Osteoblast (primary cell): Measurements from ENCODE around the gene FBLN1. TPM values are rescaled to one million over a fixed set of nuclear protein-coding genes. Genes with fewer than 3 reads are reported as not detected.

Experiments used
- DNase-seq: peaks from one replicate; pipeline ENCODE4 v3.0.0; 2011; ENCODE audit warnings: low spot score, mixed read lengths; ENCODE audit not compliant: insufficient read length; ENCODE audit errors: missing footprints
- H2AFZ ChIP-seq: 2 replicates; pipeline ENCODE4 v1.6.0; 2011; ENCODE audit warnings: mild to moderate bottlenecking, low read length
- H3K27ac ChIP-seq: 2 replicates; pipeline ENCODE4 v1.5.1; 2011; ENCODE audit warnings: mild to moderate bottlenecking, low read depth, low read length, moderate library complexity
- H3K27me3 ChIP-seq: 2 replicates; pipeline ENCODE4 v1.6.0; 2012; ENCODE audit warnings: mild to moderate bottlenecking, control low read depth, inconsistent platforms, low read length, moderate library complexity; ENCODE audit not compliant: insufficient read depth
- H3K36me3 ChIP-seq: 2 replicates; pipeline ENCODE4 v1.5.1; 2011; ENCODE audit warnings: mild to moderate bottlenecking, low read length, control low read depth, moderate library complexity; ENCODE audit not compliant: insufficient read depth
- H3K4me1 ChIP-seq: 2 replicates; pipeline ENCODE4 v1.5.1; 2011; ENCODE audit warnings: mild to moderate bottlenecking, low read length, control low read depth, moderate library complexity; ENCODE audit not compliant: insufficient read depth
- H3K4me2 ChIP-seq: 2 replicates; pipeline ENCODE4 v1.6.0; 2011; ENCODE audit warnings: mild to moderate bottlenecking, low read length; ENCODE audit not compliant: insufficient read depth
- H3K4me3 ChIP-seq: fragments of 200-600 bp; sonication (generic); 3 replicates; pipeline ENCODE4 v1.5.1; 2012; ENCODE audit warnings: mild to moderate bottlenecking, low read length, inconsistent platforms; ENCODE audit not compliant: insufficient read depth
- H3K79me2 ChIP-seq: 2 replicates; pipeline ENCODE4 v1.6.0; 2012; ENCODE audit warnings: mild to moderate bottlenecking, low read length, control low read depth, inconsistent platforms; ENCODE audit not compliant: insufficient read depth
- H3K9me3 ChIP-seq: 2 replicates; pipeline ENCODE4 v1.5.1; 2011; ENCODE audit warnings: low read depth, low read length, control low read depth
- H4K20me1 ChIP-seq: 2 replicates; pipeline ENCODE4 v1.6.0; 2012; ENCODE audit warnings: mild to moderate bottlenecking, low read length, control low read depth; ENCODE audit not compliant: insufficient read depth
- small RNA-seq: library from RNA; depleted of rRNA; stranded (forward); fragments of <200 nt; gene quantifications from one replicate; pipeline ENCODE3, GENCODE V24; 2012
- total RNA-seq: library from RNA; depleted of rRNA; stranded (reverse); fragments of >200 nt; gene quantifications from 2 replicates; pipeline ENCODE4 v1.2.3, GENCODE V29; 2012
- TF ChIP-seq, protein P1 (sequence below): IDR thresholded peaks from 2 replicates; pipeline ENCODE4 v1.5.1; 2011; ENCODE audit warnings: mild to moderate bottlenecking, low read depth, low read length, moderate library complexity; ENCODE audit errors: extremely low read depth

FBLN1 gene
- total RNA-seq, 1 donor = 88.3 TPM

DNA sequence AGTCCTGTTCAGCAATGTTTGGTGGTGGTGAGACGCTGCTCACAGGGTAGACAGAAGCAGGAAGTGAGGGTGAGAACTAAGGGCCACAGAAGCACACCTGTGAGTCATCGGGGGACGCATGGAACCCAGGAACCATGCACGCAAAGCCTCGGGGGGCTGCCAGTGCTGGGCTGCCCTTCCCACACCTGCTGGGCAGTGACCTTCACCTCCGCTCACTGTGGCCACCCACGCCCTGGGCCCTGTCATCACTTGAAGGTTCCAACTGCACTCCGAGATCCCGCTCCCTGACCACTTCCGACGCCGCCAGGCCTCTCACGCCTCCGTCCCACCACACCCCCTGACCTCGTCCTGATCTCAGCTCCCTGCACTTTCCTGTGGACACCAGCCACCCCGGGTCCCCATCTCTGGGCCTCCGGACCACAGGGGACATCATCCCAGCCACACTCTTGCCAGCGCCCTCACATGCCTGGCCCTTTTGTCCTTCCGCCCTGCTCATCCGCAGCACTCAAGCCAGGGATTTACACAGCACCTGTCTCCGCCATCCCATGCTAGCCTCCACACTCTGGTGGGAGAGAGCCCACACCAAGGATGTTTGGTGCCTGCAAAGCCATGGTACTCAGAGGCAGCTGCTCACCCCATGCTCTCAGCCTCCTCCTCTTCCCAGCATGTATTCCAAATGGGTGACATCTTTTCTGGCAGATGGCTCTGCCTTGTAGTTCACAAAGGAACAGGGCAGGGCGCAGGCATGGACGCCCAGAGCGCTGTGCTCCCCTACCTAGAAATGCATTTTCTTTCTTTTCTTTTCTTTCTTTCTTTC is 145.8 kb downstream of the FBLN1 start:
- Histone ChIP-seq H3K27me3 (peaks cover 5% of the 10 kb centered on the region), H3K4me3 (no peak overlapping the region), H3K4me2 (no peak overlapping the region), H2AFZ (no peak overlapping the region), H3K9me3 (no peaks in the 10 kb centered on the region), H3K27ac (no peak overlapping the region), H3K4me1 (peaks cover 5% of the 10 kb centered on the region), H4K20me1 (no peaks in the 10 kb centered on the region), H3K36me3 (no peaks in the 10 kb centered on the region), H3K79me2 (no peaks in the 10 kb centered on the region)
- TF ChIP-seq, protein P1, sequence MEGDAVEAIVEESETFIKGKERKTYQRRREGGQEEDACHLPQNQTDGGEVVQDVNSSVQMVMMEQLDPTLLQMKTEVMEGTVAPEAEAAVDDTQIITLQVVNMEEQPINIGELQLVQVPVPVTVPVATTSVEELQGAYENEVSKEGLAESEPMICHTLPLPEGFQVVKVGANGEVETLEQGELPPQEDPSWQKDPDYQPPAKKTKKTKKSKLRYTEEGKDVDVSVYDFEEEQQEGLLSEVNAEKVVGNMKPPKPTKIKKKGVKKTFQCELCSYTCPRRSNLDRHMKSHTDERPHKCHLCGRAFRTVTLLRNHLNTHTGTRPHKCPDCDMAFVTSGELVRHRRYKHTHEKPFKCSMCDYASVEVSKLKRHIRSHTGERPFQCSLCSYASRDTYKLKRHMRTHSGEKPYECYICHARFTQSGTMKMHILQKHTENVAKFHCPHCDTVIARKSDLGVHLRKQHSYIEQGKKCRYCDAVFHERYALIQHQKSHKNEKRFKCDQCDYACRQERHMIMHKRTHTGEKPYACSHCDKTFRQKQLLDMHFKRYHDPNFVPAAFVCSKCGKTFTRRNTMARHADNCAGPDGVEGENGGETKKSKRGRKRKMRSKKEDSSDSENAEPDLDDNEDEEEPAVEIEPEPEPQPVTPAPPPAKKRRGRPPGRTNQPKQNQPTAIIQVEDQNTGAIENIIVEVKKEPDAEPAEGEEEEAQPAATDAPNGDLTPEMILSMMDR = no peak
- no peak for DNase-seq

- H3K9me3 ChIP-seq = no peaks in the 10 kb centered on the region
- peaks cover 4% of the 10 kb centered on the region for H3K27me3 ChIP-seq
- TF ChIP-seq, protein P1 = no peak
- H3K4me2 ChIP-seq = no peak overlapping the region
- H3K79me2 ChIP-seq = no peaks in the 10 kb centered on the region
- no peaks in the 10 kb centered on the region for H4K20me1 ChIP-seq
- H3K36me3 ChIP-seq = no peaks in the 10 kb centered on the region
- H3K4me1 ChIP-seq = peaks cover 5% of the 10 kb centered on the region
- no peak overlapping the region for H3K4me3 ChIP-seq
- no peak for DNase-seq
- H2AFZ ChIP-seq = no peak overlapping the region
- no peak overlapping the region for H3K27ac ChIP-seq
Measured at GRCh38 chr22:45649809-45650208, 147.1 kb downstream of the FBLN1 start.

DNA sequence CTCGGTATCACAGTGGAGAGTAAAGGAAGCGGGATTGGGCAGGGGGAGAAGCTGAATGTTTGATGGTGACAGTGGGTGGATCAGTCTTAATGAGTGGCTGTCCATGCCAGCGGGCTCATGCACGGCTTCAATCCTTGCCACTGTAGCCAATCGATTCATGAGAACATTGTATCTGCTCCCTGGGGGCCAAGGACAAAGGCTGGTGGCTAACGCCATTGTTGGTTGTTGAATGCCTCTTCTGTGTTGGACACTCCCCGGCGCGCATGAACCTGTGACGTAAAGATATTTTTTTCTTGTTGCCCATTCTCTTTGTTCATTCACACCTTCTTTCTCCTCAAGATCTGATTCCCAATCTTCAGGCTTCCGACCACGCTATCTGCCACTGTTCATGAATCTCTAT is 148.0 kb downstream of the FBLN1 start:
- H3K4me2 ChIP-seq = no peak overlapping the region
- no peaks in the 10 kb centered on the region for H3K27me3 ChIP-seq
- H3K79me2 ChIP-seq = no peaks in the 10 kb centered on the region
- DNase-seq = no peak
- H3K36me3 ChIP-seq = no peaks in the 10 kb centered on the region
- H3K4me3 ChIP-seq = no peak overlapping the region
- H2AFZ ChIP-seq = no peak overlapping the region
- H4K20me1 ChIP-seq = no peaks in the 10 kb centered on the region
- H3K27ac ChIP-seq = no peak overlapping the region
- TF ChIP-seq, protein P1 = no peak
- H3K4me1 ChIP-seq = no peaks in the 10 kb centered on the region
- H3K9me3 ChIP-seq = no peaks in the 10 kb centered on the region

Small RNAs within 50 kb of the gene (small RNA-seq; reads per million reads assigned to genes)
- gene RNU6-1161P = not detected

Other genes with a start within 250 kb of the FBLN1 start
- not detected in 2 replicates for gene UPK3A, start 217.9 kb upstream of the FBLN1 start, total RNA-seq
- 21.7 and 23.9 TPM in 2 replicates for gene FAM118A, start 192.9 kb upstream of the FBLN1 start, total RNA-seq
- gene SMC1B, start 89.3 kb upstream of the FBLN1 start, total RNA-seq = not detected in 2 replicates
- 0.88 TPM in 1 of 2 replicates, not detected in the other for gene RIBC2, start 89.2 kb upstream of the FBLN1 start, total RNA-seq
- 130 and 138 TPM in 2 replicates for gene ATXN10, start 169.0 kb downstream of the FBLN1 start, total RNA-seq